DMS114 treated with DMSO at 0.1 percent for 48 hours (cell line): ENCODE data around the gene CBFA2T2.
"Not testable (repeated sequence)": the region's sequence is repeated elsewhere in the genome, so short reads cannot be mapped to it uniquely, and the experiment has no call there.

Experiments
- DNase-seq: peaks from one replicate; lab custom pipeline; 2025; ENCODE audit not compliant: unreplicated experiment; lab: John Stamatoyannopoulos, UW

Gene CBFA2T2

DNA sequence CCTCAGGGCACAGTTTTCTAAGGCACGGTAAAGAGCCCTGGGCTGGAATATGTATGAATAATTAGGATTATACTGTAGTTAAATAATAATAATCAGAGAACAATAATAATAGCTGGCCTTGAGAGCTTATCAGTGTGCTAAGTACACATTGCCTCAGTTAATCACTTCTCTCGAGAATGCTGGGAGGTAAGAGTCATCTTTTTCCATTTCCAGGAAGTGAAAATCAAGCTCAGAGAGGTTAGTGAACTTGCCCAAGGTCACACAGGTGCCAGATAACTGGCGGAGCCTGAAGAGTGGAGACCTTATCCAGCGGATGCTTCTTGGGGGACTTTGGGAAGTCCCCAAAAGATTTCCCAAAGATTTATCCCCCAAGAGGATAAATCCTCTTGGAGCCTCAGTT, 19.4 kb upstream of the CBFA2T2 start:
- DNase-seq = no peak

GRCh38 chr20:33470866-33471265, 19.0 kb upstream of the CBFA2T2 start:
- no peak for DNase-seq

DNA sequence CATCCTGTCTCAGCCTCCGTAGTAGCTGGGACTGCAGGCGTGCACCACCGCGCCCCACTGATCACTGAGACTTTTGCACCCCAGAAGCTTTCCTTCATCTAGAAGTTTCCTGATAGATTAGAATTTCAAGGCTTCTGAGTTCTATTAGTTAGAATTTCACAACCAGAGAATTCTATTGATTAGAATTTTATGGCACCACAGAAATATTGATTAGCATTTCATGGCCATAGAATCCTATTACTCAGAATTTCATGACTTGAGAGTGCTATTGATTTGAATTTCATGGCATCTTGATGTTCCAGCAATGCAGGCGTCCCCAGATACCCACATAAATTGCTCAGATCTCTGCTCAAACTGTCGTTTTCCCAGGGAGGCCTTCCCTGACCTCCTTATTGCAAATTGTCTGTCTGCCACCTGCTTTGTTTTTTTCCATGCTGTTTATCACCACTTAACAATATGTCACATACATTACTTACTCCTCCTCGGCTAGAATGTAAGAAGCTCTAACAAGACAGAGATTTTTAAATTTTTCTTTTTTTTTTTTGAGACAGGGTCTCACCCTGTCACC, 16.9 kb upstream of the CBFA2T2 start:
- DNase-seq = no peak

- no peak for DNase-seq
These were observed 15.6 kb upstream of the CBFA2T2 start for GRCh38 chr20:33474097-33474873.

DNA sequence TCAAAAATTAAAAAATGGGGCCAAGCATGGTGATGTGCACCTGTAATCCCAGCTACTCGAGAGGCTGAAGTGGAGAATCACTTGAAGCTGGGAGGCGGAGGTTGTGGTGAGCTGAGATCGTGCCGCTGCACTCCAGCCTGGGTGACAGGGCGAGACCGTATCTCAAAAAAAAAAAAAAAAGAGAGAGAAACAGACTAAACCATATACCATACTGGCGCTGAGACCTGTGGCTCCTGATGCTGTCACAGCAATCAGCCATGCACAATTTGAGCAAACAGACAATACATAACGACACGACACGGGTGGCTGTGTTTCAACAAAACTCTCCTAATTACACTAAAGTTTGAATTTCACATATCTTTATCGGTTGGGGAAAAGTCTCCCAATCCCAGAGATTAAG, 14.9 kb upstream of the CBFA2T2 start:
- DNase-seq = no peak

DNA sequence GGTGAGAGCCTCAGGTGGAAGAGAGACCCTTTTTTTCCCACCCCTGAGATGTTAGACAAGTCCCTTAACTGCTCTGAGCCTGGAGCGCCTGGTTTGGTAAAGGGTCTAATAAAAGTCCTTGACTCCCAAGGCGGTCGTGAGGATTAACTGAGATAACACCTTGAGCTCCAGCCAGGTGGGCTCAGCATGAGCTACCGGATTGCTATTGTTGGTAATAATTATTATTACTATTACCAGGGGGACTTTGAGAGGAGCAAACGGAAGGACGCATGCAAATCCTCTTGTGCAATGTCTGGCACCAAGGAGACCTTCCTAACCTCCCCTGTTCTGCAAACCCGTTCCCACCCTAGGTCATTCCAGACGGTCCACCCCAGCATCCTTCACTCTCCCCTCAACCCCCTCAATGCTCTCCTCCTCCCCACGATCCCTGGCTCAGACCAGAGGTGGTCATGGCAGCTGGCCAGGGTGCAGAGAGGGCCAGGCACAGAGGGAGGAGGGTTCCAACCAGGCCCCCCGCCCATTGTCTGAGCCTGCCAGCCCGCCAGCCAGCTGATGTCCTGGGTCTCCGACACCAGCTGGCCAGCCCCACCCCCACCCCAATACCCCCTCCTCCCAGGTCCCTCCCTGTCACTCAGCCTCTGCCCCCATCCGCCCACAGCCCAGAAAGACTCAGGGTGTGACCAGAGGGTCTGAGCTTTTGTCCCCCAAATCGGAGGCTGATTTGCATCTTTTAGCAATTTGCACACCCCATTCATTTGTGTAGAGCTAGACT, 14.3 kb upstream of the CBFA2T2 start:
- no peak for DNase-seq

- DNase-seq = no peak
These were observed 12.3 kb upstream of the CBFA2T2 start for GRCh38 chr20:33477386-33478234.

GRCh38 chr20:33480048-33480447, 9.8 kb upstream of the CBFA2T2 start:
- DNase-seq = no peak

- DNase-seq = no peak
These were observed 8.4 kb upstream of the CBFA2T2 start for GRCh38 chr20:33481431-33481941.

GRCh38 chr20:33482581-33482980, 7.3 kb upstream of the CBFA2T2 start:
- no peak for DNase-seq

DNA sequence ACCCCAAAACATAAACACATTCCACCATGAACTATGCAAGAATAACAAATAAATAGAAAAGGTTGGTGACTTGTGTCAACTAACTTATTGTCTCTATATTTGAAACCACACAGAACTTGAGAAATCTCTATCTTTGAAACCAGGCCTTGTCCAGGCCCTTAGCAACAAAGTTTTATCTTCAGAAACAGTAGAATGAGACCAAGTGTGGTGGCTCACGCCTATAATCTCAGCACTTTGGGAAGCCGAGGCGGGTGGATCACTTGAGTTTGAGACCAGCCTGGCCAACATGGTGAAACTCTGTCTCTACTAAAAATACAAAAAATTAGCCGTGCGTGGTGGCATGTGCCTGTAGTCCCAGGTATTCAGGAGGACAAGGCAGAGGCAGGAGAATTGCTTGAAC, 6.7 kb upstream of the CBFA2T2 start:
- DNase-seq = not testable (repeated sequence)

- DNase-seq = no peak
These were observed 1.7 kb upstream of the CBFA2T2 start for GRCh38 chr20:33488201-33488600.

GRCh38 chr20:33488661-33489494, 1.0 kb upstream of the CBFA2T2 start:
- DNase-seq = not testable (repeated sequence)

- peak; percentile 87 for DNase-seq
These were observed 337 bp upstream of the CBFA2T2 start for GRCh38 chr20:33489495-33490022.

DNA sequence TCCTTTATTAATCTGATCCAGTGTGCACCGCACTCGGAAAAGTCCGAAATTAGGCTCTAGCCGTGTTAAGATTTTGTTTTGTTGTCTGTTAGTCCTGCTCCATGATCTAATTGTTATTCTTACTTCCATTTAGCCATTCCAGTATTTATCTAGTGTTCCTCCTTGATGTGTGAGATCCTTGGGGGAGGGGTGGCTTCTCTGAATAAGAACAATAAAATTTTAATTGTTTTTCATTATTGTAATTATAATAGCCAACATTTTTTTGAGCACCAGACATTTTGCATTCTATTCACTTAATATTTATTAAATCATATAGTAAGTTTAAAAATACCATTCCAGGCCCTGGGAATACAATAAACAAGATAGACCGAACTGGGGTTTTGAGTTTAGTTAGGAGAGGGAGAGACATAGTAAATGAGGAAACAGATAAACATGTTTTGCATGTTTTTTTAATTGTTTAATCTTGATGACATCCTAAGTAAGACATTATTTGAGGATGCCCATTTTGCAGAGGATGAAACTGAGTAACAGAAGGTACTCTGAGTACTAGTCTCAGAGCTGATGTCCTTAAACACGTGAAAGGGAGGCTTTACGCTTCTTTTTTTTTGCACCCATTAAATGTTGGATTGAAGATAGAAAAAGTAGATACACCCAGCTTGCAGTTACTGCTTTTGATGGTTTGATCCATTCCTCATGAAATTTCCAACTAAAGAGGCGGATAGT, 1.2 kb downstream of the CBFA2T2 start:
- no peak for DNase-seq

DNA sequence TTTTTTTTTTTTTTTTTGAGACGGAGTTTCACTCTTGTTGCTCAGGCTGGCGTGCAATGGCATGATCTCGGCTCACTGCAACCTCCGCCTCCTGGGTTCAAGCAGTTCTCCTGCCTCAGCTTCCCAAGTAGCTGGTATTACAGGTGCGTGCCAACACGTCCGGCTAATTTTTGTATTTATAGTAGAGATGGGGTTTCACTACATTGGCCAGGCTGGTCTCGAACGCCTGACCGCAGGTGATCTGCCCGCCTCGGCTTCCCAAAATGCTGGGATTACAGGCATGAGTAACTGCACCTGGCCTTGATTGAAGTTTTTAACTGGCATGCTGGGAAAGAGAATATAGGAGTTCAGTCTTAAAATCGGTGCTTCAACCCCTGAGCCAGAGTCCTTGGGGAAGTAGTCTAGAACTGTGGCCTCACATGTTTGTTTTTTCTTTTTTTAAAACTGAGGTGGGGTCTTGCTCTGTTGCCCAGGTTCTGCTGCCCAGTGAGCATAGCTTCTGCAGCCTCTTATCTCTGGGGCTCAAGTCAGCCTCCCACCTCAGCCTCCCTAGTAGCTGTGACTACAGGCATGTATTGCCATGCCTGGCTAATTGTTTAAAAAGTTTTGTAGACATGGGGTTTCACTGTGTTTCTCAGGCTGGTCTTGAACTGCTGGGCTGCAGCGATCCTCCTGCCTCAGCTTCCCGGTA, 3.3 kb downstream of the CBFA2T2 start:
- DNase-seq = no peak

DNA sequence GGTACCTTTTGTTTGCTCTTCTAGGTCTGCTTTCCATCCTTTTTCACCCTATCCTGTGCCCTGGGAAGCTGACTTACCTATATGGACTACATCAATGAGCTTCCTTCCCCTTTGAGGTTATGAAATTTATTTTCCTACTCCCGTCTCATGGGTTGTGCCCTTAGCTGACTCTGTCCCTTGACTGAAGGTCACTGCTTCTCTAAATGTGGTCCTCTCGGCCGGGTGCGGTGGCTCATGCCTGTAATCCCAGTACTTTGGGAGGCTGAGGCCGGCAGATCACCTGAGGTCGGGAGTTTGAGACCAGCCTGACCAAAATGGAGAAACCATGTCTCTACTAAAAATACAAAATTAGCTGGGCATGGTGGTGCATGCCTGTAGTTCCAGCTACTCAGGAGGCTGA, 6.9 kb downstream of the CBFA2T2 start:
- DNase-seq = not testable (repeated sequence)

DNA sequence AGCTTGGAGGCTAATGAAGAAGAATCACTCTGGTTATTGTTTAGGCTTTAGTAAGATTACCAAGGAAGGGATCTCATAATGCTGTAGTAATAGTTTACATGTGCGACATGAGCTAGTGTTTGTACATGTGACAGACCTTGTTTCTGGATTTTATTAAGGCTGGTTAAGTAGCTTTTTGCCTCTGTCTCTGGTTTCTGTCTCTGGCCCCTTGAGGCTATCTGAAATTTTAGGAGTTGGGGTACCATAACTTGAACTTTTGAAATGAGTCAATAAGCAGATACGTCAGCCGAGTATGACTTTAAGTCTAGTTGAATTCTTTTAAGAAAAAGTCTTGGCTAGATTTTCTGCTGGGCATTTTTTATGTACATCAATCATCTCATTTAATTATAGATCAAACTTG, 9.5 kb downstream of the CBFA2T2 start:
- DNase-seq = no peak

DNA sequence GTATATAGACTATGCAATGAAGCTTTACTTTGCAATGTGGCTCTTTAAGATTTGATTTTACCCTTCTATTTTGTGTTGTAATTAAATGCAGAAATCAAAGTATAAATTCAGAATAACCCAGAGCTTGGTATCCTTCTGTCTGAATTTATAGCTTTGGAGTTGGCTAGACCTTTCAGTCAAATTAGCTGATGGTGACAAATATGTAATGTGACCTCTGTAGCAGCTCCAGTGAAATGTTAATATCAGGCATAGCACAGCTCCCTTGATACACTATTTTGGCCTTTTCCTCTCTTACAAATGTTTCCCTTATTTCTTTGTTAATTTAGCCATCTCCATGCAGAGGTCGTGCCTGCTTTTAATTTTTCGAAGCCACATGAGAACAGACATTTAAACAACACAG, 11.1 kb downstream of the CBFA2T2 start:
- DNase-seq = no peak
